Measurements from ENCODE around the gene FBXL13.
"Not testable (repeated sequence)": the region's sequence is repeated elsewhere in the genome, so short reads cannot be mapped to it uniquely, and the experiment has no call there.

FBXL13 gene

DNA sequence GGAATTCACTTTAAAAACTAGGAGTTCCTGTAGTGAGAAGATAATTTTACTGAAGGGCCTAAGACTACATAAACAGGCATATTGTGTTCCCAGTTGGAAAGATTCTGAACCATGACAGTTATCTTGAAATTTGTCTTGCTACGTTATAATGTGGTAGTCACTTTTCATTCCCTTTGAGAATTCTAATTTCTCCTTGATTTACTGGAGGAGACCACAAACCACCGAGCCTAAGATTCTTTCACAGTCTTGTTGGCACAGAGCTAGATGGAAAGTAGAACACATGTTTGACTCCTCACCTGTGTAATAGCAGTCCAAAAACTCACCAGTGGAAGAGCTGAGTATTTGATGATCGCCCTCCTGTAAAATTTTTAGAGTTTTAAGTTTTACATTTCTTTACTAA is 5.2 kb upstream of the FBXL13 start:
- no peak for DNase-seq (ENCODE audit: low read depth)

DNA sequence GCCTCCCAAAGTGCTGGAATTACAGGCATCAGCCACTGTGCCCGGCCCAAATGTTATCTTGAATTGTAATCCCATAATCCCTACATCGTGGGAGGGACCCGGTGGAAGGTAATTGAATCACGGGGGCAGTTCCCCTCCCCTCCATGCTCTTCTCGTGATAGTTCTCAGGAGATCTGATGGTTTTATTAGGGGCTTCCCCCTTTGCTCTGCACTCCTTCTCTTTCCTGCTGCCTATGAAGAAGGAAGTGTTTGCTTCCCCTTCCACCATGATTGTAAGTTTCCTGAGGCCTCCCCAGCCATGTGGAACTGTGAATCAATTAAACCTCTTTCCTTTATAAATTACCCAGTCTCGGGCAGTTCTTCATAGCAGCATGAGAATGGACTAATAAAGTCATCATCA is 3.6 kb upstream of the FBXL13 start:
- DNase-seq (ENCODE audit: low read depth) = not testable (repeated sequence)

DNA sequence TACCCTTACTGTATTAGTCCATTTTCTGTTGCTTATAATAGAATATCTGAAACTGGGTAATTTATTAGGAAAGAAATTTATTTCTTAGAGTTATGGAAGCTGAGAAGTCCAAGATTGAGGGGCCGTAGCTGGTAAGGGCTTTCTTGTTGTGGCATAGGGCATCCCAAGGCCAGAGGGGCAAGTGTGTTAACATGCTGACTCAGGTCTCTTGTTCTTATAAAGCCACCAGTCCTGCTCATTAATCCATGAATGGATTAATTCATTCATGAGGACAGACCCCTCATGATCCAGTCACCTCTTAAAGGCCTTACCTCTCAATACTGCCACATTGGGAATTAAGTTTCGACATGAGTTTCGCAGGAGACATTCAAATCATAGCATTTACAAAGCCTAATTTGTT is 2.7 kb upstream of the FBXL13 start:
- DNase-seq (ENCODE audit: low read depth) = no peak

DNA sequence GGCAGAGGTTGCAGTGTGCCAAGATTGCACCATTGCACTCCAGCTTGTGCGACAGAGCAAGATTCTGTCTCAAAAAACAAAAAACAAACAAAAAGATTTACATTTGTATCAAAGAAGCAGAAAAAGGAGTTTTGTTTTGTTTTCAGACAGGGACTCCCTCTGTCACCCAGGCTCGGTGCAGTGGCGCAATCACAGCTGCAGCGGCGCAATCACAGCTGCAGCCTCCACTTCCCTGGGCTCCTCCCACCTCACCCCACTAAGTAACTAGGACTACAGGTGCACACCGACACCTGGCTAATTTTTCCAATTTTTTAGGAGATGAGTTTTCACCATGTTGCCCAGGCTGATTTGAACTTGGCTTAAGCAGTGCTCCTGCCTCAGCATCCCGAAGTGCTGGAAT is 2.2 kb upstream of the FBXL13 start:
- no peak for DNase-seq (ENCODE audit: low read depth)

DNA sequence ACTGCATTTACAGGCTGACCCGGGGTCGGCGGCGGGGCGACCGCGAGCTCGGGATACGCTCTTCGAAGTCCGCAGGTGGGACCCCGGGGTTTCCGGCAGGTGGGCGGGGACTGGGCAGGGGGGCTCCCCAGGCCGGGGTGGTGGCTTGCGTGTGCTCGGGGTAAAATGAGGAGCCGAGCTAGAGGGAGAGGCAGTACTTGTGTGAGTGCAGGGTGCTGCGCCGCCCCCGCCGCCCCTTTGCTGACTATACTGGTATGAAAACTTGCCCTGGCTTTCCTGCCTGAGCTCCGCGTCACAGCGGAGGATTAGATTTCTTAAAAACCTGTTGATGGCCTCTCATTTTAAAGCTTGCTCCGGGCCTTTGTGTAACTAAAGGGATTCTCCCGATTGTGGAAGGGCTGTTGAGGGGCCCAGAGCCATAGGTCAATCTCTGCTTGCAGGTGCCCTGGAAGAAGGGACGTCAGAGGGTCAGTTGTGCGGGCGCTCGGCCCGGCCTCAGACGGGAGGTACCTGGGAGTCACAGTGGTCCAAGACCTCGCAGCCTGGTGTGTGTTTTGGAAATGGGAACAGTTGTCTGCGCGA is 832 bp upstream of the FBXL13 start:
- peak; percentile 44 for DNase-seq (ENCODE audit: low read depth)

DNA sequence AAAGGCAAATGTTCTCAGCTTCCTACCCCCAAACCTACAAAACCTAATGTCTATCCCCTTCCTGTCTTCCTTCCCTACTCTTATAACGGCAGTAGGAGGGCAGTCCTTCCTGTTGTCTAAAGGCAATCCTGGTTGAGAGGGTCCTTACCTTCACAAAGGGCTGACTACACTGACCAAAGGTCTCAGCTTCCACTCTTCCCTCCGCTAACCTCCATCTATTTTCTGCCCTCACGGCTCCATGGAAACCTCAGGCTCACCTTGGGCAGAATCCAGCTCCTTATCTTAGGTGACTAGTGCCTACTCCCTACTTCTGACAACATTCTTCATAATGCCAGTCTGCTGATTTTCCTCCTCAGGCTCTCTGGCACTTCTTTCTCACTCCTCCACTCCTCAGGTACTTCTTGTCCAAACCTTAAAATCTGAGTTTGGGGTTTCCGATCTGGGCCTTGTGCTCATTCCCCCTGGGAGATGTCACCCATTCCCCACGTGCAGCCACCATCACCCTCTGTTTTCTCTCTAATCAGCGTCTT is 542 bp downstream of the FBXL13 start:
- no peak for DNase-seq (ENCODE audit: low read depth)

DNA sequence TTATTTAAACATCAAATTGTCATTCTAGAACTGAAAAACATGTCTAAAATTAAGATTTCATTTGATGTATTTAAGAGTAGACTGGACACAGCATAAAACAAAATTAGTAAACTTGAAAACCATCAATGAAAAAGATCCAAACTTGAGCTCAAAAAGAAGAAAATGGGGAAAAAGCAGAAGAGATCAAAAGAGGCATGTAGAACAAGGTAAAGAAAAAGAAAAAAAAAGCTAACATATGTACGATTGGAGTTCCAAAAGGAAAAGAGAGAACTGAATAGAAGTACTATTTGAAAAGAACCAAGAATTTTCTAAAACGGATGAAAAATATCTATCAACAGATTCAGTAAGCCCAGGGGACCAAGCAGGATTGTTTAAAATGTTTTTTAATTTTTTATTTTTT is 3.6 kb downstream of the FBXL13 start:
- DNase-seq (ENCODE audit: low read depth) = no peak

DNA sequence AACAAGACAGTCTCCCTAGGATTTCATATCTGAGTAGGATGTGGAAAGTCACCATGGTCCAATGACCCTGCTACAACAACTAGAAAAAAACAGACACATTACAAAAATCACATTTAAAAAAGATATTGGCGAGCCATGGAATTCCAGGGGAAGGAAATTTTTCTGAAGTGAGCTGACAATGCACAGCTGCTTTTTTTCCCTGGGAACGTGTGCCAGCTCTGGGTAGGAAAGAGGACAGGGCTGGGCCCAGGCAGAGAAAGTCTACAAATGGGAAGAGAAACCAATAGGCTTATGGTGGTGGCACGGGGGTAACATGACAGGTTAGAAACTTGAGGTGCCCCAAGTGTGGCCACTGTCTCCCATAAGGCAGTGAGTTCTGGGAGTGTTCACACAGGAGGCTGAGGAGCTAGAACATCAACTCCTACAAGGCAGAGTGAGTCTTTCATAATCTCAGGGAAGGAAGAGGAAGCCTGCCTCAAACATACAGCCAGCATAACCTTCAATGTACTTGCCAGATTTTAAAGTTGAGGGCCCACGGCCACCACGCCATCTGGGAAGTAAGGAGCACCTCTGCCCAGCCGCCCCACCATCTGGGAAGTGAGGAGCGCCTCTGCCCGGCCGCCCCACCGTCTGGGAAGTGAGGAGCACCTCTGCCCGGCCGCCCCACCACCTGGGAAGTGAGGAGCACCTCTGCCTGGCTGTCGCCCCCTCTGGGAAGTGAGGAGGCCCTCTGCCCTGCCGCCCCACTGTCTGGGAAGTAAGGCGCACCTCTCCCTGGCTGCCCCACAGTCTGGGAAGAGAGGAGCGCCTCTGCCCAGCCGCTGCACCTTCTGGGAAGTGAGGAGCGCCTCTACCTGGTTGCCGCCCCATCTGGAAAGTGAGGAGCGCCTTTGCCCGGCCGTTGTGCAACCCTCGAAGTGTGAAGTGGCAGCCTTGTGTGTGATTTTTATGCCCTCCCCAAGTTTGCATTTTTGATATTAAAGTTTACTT is 5.9 kb downstream of the FBXL13 start:
- DNase-seq (ENCODE audit: low read depth) = no peak

DNA sequence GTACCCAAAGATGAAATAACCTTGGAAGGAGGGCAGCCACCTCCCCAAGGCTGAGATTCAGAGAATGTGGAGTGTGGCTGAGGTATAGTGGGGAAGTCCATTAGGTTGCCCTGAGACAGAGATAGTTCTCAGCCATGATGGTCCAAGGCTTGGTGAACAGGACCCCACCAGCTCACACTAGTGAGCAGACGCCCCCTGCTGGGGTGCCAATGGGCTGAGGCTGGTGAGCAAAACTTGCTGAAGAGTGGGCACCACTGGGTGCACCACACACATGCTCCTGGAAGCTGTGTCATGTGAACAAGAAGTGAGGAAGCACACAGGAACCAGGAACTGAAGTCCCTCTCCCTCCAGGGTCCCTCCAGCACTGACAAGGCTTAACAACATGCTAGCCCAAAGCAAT is 8.9 kb downstream of the FBXL13 start:
- DNase-seq (ENCODE audit: low read depth) = peak; percentile 10

DNA sequence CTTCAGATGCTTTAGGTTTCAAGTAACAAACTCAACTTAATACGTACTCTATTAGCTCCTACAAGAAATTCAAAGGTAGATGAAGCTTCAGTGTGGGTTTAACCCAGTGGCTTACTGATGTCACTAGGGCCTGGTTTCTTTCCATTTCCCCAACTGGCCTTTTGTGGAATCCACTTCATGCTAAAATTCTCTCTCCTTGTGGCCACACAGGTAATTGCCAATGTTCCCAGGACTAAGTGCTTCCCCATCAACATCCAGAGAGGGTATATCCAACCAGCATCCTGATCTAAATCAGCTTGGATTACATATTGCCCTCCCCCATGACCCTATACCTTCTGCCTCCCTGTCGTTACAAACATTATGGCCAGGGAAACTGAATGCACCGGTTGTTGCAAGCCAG is 10.7 kb downstream of the FBXL13 start:
- no peak for DNase-seq (ENCODE audit: low read depth)

DNA sequence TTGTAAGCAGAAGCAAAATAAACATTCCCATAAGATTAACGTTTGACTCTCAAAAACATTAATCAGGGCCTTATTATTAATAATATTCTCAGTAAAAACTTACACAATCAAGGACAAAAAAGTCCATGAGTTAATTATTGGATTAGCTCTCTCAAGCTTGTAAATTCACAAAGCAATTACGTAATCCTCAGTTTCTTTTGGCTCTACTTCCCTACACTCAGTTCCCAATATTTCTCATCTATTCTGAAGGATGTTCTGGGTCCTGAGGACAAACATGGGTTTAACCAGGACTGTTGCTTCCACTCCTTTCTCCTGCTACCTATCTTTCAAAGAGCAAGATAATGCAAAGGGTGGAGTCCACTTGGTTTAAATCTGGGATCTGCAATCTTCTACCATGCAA is 15.1 kb downstream of the FBXL13 start:
- DNase-seq (ENCODE audit: low read depth) = no peak

DNA sequence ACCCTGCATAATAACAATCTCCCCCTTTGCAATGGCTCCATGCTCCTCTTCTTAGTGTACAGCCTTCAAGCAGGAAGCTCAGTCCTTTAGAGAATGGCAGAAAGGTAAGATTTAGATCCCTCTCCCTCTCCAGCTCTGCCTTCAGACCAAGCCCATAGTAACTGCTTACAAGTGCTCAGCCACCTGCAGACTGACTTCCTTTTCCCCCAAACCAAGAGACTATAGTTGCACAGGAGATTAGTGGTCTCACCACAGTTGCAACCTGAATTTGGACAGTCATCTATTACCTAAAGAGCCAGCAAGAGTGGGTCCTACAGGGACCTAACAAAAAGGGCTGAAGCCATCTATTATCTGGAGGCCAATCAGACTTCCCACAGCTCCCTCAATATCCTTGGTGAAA is 16.5 kb downstream of the FBXL13 start:
- DNase-seq (ENCODE audit: low read depth) = no peak

DNA sequence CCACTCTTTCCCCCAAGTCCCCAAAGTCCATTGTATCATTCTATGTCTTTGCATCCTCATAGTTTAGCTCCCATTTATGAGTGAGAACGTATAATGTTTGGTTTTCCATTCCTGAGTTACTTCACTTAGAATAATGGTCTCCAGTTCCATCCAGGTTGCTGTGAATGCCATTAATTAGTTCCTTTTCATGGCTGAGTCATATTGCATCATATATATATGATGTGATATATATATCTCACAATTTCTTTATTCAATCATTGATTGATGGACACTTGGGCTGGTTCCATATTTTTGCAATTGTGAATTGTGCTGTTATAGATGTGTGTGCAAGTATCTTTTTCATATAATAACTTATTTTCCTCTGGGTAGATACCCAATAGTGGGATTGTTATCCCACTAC is 18.6 kb downstream of the FBXL13 start:
- not testable (repeated sequence) for DNase-seq (ENCODE audit: low read depth)

DNA sequence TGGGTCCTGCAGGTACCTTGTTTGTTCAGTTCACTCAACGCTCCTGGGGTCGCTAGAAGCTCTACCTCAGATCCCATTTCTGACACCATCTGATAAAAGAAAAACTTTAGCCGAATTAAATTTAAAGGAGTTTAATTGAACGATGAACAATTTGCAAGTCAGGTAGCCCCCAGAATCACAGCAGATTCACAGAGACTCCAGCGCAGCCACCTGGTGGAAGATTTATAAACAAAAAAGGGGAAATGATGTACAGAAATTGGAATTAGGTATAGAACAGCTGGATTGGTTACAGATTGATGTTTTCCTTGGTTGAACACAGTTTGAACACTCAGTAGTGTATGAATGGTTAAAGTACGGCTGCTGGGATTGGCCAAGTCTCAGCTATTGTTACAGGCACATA is 23.1 kb downstream of the FBXL13 start:
- DNase-seq (ENCODE audit: low read depth) = no peak

DNA sequence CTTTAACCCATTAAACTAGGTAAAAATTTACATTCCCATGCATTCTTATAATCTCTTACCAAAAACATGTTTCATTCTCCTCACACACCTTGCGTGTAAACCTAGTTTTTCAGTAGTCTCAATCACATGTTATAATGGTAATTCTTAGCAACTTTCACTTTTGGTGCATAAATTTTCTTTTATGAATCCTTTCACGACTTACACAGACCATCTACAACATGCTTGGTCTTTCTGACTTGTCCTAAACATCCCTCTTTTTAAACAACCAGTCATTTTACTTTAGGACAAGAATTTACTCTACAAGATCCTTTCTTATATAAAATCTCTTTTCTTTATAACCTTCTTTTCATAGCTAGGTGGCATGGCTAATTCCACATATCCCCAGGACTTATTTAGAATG is 25.8 kb downstream of the FBXL13 start:
- no peak for DNase-seq (ENCODE audit: low read depth)

DNA sequence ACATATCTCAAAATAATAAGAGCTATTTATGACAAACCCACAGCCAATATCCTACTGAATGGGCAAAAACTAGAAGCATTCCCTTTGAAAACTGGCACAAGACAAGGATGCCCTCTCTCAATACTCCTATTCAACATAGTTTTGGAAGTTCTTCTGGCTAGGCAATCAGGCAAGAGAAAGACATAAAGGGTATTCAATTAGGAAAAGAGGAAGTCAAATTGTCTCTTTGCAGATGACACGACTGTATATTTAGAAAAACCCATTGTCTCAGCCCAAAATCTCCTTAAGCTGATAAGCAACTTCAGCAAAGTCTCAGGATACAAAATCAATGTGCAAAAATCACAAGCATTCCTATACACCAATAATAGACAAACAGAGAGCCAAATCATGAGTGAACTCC is 32.8 kb downstream of the FBXL13 start:
- not testable (repeated sequence) for DNase-seq (ENCODE audit: low read depth)

DNA sequence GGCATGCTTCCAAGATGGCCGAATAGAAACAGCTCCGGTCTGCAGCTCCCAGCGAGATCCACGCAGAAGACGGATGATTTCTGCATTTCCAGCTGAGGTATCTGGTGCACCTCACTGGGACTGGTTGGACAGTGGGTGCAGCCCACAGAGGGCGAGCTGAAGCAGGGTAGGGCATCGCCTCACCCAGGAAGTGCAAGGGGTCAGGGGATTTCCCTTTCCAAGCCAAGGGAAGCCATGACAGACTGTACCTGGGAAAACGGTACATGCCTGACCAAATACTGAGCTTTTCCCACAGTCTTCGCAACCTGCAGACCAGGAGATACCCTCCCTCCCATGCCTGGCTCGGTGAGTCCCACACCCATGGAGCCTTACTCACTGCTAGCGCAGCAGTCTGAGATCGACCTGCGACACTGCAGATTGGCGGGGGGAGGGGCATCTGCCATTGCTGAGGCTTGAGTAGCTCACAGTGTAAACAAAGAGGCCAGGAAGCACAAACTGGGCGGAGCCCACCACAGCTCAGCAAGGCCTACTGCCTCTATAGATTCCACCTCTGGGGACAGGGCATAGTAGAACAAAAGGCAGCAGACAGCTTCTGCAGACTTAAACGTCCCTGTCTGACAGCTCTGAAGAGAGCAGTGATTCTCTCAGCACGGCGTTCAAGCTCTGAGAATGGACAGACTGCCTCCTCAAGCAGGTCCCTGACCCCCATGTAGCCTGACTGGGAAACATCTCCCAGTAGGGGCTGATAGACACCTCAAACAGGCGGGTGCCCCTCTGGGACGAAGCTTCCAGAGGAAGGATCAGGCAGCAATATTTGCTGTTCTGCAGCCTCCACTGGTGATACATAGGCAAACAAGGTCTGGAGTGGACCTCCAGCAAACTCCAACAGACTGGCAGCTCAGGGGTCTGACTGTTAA is 36.5 kb downstream of the FBXL13 start:
- DNase-seq (ENCODE audit: low read depth) = not testable (repeated sequence)

DNA sequence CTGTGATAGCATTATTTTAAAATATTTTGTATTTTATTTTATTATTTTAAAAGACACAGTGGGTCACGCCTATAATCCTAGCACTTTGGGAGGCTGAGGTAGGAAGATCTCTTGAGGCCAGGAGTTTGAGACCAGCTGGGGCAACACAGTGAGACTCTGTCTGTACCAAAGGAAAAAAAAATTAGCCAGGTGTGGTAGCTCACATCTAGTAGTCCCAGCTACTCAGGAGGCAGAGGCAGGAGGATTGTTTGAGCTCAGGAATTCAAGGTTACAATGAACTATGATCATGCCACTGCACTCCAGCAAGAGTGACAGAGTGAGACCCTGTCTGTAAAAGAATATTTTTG is 37.1 kb downstream of the FBXL13 start:
- DNase-seq (ENCODE audit: low read depth) = no peak

DNA sequence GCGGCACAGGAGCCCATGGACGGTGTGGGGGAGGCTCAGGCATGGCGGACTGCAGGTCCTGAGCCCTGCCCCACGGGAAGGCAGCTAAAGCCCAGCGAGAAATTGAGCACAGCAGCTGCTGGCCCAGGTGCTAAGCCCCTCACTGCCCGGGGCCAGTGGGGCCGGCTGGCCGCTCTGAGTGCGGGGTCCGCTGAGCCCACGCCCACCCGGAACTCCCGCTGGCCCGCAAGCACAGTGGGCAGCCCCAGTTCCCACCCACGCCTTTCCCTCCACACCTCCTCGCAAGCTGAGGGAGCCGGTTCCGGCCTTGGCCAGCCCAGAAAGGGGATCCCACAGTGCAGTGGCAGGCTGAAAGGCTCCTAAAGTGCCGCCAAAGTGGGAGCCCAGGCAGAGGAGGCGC is 40.3 kb downstream of the FBXL13 start:
- DNase-seq (ENCODE audit: low read depth) = not testable (repeated sequence)

DNA sequence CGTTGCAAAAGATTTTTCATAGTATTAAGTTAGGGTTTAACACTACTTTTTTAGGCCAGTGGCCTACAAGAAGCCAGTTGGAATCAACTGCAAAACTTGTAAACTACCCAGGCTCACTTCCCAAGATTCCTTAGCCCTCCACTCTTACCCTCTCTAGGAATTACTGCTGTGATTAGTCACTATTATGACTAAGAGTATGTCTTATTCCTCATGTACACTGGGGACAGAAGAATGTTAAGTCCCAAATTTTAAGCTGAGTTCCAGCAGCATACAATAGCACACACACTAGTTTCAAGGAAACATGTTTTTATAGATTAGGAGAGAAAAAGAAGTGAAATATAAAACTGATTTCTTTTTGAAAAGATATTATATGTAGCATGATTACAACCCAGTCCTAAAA is 42.8 kb downstream of the FBXL13 start:
- no peak for DNase-seq (ENCODE audit: low read depth)

DNA sequence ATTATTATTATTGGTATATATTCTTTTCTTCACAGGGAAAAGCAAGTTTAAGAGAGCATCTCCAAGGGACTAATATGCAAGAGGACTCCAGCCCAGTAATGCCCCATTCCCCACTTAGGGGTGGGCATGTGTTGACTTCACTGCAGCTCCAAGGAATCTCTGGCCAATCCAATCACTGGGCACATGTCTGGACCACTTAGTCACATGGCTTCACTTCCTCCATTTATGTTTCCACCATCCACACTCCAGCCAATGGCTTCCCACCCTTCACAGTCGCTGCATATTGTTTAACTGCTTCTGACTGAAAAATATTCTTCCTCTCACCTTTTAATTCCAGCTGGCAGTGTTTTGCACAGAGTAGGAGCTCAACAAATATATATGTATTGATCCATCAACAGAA is 43.6 kb downstream of the FBXL13 start:
- DNase-seq (ENCODE audit: low read depth) = no peak

DNA sequence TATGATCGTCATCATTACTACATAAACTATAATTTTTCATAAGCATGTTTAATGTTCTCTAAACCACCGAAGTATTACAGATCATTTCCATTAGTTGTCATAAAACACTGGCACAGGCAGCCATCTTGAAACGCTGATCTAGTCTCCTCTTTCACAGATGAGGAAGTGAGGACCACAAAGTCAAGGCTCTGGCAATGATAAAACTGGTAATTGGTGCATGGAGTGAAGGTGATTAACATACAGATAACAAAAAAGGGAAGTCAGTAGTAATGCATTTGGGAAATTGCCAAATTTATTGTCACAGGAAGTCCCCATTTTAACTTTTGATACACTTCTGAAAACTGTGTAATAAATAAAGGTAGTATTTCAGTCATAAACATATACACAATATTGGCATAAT is 49.3 kb downstream of the FBXL13 start:
- no peak for DNase-seq (ENCODE audit: low read depth)

Data from activated T-helper 1 cell treated with Interleukin-2 at 50 U/mL for 16 hours (primary cell).